Measurements from ENCODE around the gene ZNF860.
A peak's percentile ranks its signal among the peaks of the same experiment; 100 is the strongest.

ZNF860 gene

GRCh38 chr3:31946484-31947081, 35.0 kb upstream of the ZNF860 start:
- Histone ChIP-seq H3K36me3 (ENCODE audit: control insufficient read depth in 5 of 5, insufficient read depth in 5 of 5, low read length in 5 of 5) (no peaks in the 10 kb centered on the region), H3K4me1 (ENCODE audit: control insufficient read depth in 5 of 5, insufficient read depth in 5 of 5, low read length in 5 of 5) (peaks cover 0 to 31% (median 12%) of the 10 kb centered on the region in 5 donors), H3K9me3 (ENCODE audit: control insufficient read depth in 5 of 5, low read length in 5 of 5) (peaks cover 0 to 5% (median 3%) of the 10 kb centered on the region in 5 donors), H3K4me3 (ENCODE audit: low read depth in 1 of 5, low read length in 5 of 5) (no peak overlapping the region), H3K27ac (ENCODE audit: low read depth, low read length) (no peak overlapping the region), H3K9ac (ENCODE audit: low read length in 5 of 5) (no peak overlapping the region), H3K27me3 (ENCODE audit: control insufficient read depth in 5 of 5, insufficient read depth in 4 of 5, low read length in 5 of 5) (peaks cover 0 to 2% (median 0%) of the 10 kb centered on the region in 5 donors)

- no peak overlapping the region for H3K4me3 ChIP-seq (ENCODE audit: low read depth in 1 of 5, low read length in 5 of 5)
- no peak overlapping the region for H3K27ac ChIP-seq (ENCODE audit: low read depth, low read length)
- H3K9me3 ChIP-seq (ENCODE audit: control insufficient read depth in 5 of 5, low read length in 5 of 5) = peaks cover 0 to 5% (median 3%) of the 10 kb centered on the region in 5 donors
- H3K27me3 ChIP-seq (ENCODE audit: control insufficient read depth in 5 of 5, insufficient read depth in 4 of 5, low read length in 5 of 5) = peaks cover 0 to 2% (median 0%) of the 10 kb centered on the region in 5 donors
- peaks cover 0 to 30% (median 12%) of the 10 kb centered on the region in 5 donors for H3K4me1 ChIP-seq (ENCODE audit: control insufficient read depth in 5 of 5, insufficient read depth in 5 of 5, low read length in 5 of 5)
- H3K36me3 ChIP-seq (ENCODE audit: control insufficient read depth in 5 of 5, insufficient read depth in 5 of 5, low read length in 5 of 5) = no peaks in the 10 kb centered on the region
- no peak overlapping the region for H3K9ac ChIP-seq (ENCODE audit: low read length in 5 of 5)
These were observed 34.4 kb upstream of the ZNF860 start for GRCh38 chr3:31947162-31947561.

- H3K4me1 ChIP-seq (ENCODE audit: control insufficient read depth in 5 of 5, insufficient read depth in 5 of 5, low read length in 5 of 5) = peaks cover 0 to 30% (median 12%) of the 10 kb centered on the region in 5 donors
- no peaks in the 10 kb centered on the region for H3K36me3 ChIP-seq (ENCODE audit: control insufficient read depth in 5 of 5, insufficient read depth in 5 of 5, low read length in 5 of 5)
- H3K9me3 ChIP-seq (ENCODE audit: control insufficient read depth in 5 of 5, low read length in 5 of 5) = peaks cover 0 to 5% (median 3%) of the 10 kb centered on the region in 5 donors
- peaks cover 0 to 2% (median 0%) of the 10 kb centered on the region in 5 donors for H3K27me3 ChIP-seq (ENCODE audit: control insufficient read depth in 5 of 5, insufficient read depth in 4 of 5, low read length in 5 of 5)
- H3K4me3 ChIP-seq (ENCODE audit: low read depth in 1 of 5, low read length in 5 of 5) = no peak overlapping the region
- H3K9ac ChIP-seq (ENCODE audit: low read length in 5 of 5) = no peak overlapping the region
- H3K27ac ChIP-seq (ENCODE audit: low read depth, low read length) = no peak overlapping the region
These were observed 33.9 kb upstream of the ZNF860 start for GRCh38 chr3:31947671-31948091.

DNA sequence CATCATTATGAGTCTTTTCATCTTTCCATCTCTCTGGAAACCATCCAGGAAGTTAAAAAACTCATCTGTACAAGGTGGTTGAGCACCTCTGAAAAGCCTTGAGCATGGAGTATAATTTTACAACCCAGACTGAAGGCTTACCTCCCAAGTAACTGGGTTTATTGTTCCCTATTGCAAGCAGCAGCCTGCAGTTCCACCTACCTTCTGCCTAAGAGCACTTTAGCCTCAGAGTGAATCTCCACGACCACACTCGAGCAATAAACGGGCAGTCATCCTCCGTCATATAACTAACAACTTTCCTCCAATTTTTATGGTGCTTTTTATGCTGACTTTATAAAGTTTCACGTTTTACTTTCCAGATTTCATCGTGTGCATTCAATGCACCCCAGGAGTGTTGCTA, 33.3 kb upstream of the ZNF860 start:
- Histone ChIP-seq H3K9me3 (ENCODE audit: control insufficient read depth in 5 of 5, low read length in 5 of 5) (peaks cover 0 to 5% (median 3%) of the 10 kb centered on the region in 5 donors), H3K27me3 (ENCODE audit: control insufficient read depth in 5 of 5, insufficient read depth in 4 of 5, low read length in 5 of 5) (peaks cover 0 to 2% (median 0%) of the 10 kb centered on the region in 5 donors), H3K9ac (ENCODE audit: low read length in 5 of 5) (no peak overlapping the region), H3K36me3 (ENCODE audit: control insufficient read depth in 5 of 5, insufficient read depth in 5 of 5, low read length in 5 of 5) (no peaks in the 10 kb centered on the region), H3K4me1 (ENCODE audit: control insufficient read depth in 5 of 5, insufficient read depth in 5 of 5, low read length in 5 of 5) (peaks cover 0 to 30% (median 12%) of the 10 kb centered on the region in 5 donors), H3K4me3 (ENCODE audit: low read depth in 1 of 5, low read length in 5 of 5) (no peak overlapping the region), H3K27ac (ENCODE audit: low read depth, low read length) (no peak overlapping the region)

DNA sequence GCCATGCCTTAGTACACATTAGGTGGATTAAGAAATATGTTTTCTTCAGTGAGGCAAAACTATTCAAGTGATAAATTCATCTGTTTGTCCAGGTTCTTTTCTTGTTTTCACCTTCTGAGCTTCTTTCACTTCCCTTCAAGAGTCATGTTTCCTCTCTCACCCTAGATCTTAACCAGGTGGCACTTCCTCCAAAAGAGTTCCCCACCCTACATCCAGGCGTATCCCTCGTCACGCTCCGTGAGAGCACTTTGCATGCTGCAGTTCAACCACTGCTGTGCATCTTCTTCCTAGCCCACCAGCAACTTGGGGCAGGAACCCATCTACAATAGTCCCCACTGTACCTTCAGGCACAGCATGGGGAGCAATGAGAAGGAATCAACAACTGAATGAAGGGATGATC, 29.3 kb upstream of the ZNF860 start:
- Histone ChIP-seq H3K4me1 (ENCODE audit: control insufficient read depth in 5 of 5, insufficient read depth in 5 of 5, low read length in 5 of 5) (peaks cover 0 to 14% (median 4%) of the 10 kb centered on the region in 5 donors), H3K9ac (ENCODE audit: low read length in 5 of 5) (no peak overlapping the region), H3K9me3 (ENCODE audit: control insufficient read depth in 5 of 5, low read length in 5 of 5) (peaks cover 5 to 19% (median 16%) of the 10 kb centered on the region in 5 donors), H3K4me3 (ENCODE audit: low read depth in 1 of 5, low read length in 5 of 5) (no peak overlapping the region), H3K36me3 (ENCODE audit: control insufficient read depth in 5 of 5, insufficient read depth in 5 of 5, low read length in 5 of 5) (peaks cover 0 to 2% (median 0%) of the 10 kb centered on the region in 5 donors), H3K27ac (ENCODE audit: low read depth, low read length) (no peak overlapping the region), H3K27me3 (ENCODE audit: control insufficient read depth in 5 of 5, insufficient read depth in 4 of 5, low read length in 5 of 5) (no peaks in the 10 kb centered on the region)

- peaks cover 0 to 14% (median 8%) of the 10 kb centered on the region in 5 donors for H3K4me1 ChIP-seq (ENCODE audit: control insufficient read depth in 5 of 5, insufficient read depth in 5 of 5, low read length in 5 of 5)
These were observed 28.5 kb upstream of the ZNF860 start for GRCh38 chr3:31953091-31953490.

DNA sequence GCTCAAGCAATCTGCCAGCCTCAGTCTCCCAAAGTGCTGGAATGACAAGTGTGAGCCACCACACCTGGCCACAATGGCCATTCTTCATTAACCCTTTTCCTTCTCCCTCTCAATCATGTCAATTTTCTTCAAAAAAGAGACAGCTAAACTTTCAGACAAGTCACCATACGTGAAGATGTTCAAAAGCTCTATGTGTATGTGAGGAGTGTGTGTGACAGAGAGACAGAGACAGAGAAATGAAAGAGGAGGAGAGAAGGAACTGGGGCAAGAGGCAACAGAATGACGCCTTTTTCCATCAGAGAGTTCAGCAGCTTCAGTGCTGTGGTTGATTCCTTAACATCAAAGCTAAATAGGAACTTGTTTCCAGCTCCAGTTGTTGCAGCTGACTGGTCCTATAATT, 27.9 kb upstream of the ZNF860 start:
- H3K27me3 ChIP-seq (ENCODE audit: control insufficient read depth in 5 of 5, insufficient read depth in 4 of 5, low read length in 5 of 5) = no peaks in the 10 kb centered on the region
- H3K4me1 ChIP-seq (ENCODE audit: control insufficient read depth in 5 of 5, insufficient read depth in 5 of 5, low read length in 5 of 5) = peaks cover 0 to 17% (median 8%) of the 10 kb centered on the region in 5 donors
- H3K27ac ChIP-seq (ENCODE audit: low read depth, low read length) = no peak overlapping the region
- H3K9ac ChIP-seq (ENCODE audit: low read length in 5 of 5) = no peak overlapping the region
- no peak overlapping the region for H3K4me3 ChIP-seq (ENCODE audit: low read depth in 1 of 5, low read length in 5 of 5)
- peaks cover 5 to 19% (median 16%) of the 10 kb centered on the region in 5 donors for H3K9me3 ChIP-seq (ENCODE audit: control insufficient read depth in 5 of 5, low read length in 5 of 5)
- H3K36me3 ChIP-seq (ENCODE audit: control insufficient read depth in 5 of 5, insufficient read depth in 5 of 5, low read length in 5 of 5) = peaks cover 0 to 2% (median 0%) of the 10 kb centered on the region in 5 donors

More at GRCh38 chr3:31953091-31953490, 28.5 kb upstream of the ZNF860 start:
- no peak overlapping the region for H3K27ac ChIP-seq (ENCODE audit: low read depth, low read length)
- peaks cover 5 to 19% (median 16%) of the 10 kb centered on the region in 5 donors for H3K9me3 ChIP-seq (ENCODE audit: control insufficient read depth in 5 of 5, low read length in 5 of 5)
- no peak overlapping the region for H3K4me3 ChIP-seq (ENCODE audit: low read depth in 1 of 5, low read length in 5 of 5)
- H3K27me3 ChIP-seq (ENCODE audit: control insufficient read depth in 5 of 5, insufficient read depth in 4 of 5, low read length in 5 of 5) = no peaks in the 10 kb centered on the region
- H3K9ac ChIP-seq (ENCODE audit: low read length in 5 of 5) = no peak overlapping the region
- H3K36me3 ChIP-seq (ENCODE audit: control insufficient read depth in 5 of 5, insufficient read depth in 5 of 5, low read length in 5 of 5) = peaks cover 0 to 2% (median 0%) of the 10 kb centered on the region in 5 donors

GRCh38 chr3:31955581-31955980, 26.0 kb upstream of the ZNF860 start:
- Histone ChIP-seq H3K9ac (ENCODE audit: low read length in 5 of 5) (no peak overlapping the region), H3K4me3 (ENCODE audit: low read depth in 1 of 5, low read length in 5 of 5) (peak overlapping the region in 2 of 5 donors; percentile 25 to 39), H3K4me1 (ENCODE audit: control insufficient read depth in 5 of 5, insufficient read depth in 5 of 5, low read length in 5 of 5) (peaks cover 0 to 35% (median 18%) of the 10 kb centered on the region in 5 donors), H3K27me3 (ENCODE audit: control insufficient read depth in 5 of 5, insufficient read depth in 4 of 5, low read length in 5 of 5) (no peaks in the 10 kb centered on the region), H3K27ac (ENCODE audit: low read depth, low read length) (no peak overlapping the region), H3K36me3 (ENCODE audit: control insufficient read depth in 5 of 5, insufficient read depth in 5 of 5, low read length in 5 of 5) (peaks cover 0 to 2% (median 0%) of the 10 kb centered on the region in 5 donors), H3K9me3 (ENCODE audit: control insufficient read depth in 5 of 5, low read length in 5 of 5) (peaks cover 5 to 15% (median 14%) of the 10 kb centered on the region in 5 donors)

GRCh38 chr3:31957106-31957505, 24.4 kb upstream of the ZNF860 start:
- H3K4me3 ChIP-seq (ENCODE audit: low read depth in 1 of 5, low read length in 5 of 5) = no peak overlapping the region
- no peaks in the 10 kb centered on the region for H3K27me3 ChIP-seq (ENCODE audit: control insufficient read depth in 5 of 5, insufficient read depth in 4 of 5, low read length in 5 of 5)
- peaks cover 0 to 41% (median 18%) of the 10 kb centered on the region in 5 donors for H3K4me1 ChIP-seq (ENCODE audit: control insufficient read depth in 5 of 5, insufficient read depth in 5 of 5, low read length in 5 of 5)
- H3K9me3 ChIP-seq (ENCODE audit: control insufficient read depth in 5 of 5, low read length in 5 of 5) = peaks cover 5 to 14% (median 14%) of the 10 kb centered on the region in 5 donors
- H3K36me3 ChIP-seq (ENCODE audit: control insufficient read depth in 5 of 5, insufficient read depth in 5 of 5, low read length in 5 of 5) = peaks cover 0 to 2% (median 0%) of the 10 kb centered on the region in 5 donors
- H3K9ac ChIP-seq (ENCODE audit: low read length in 5 of 5) = no peak overlapping the region
- H3K27ac ChIP-seq (ENCODE audit: low read depth, low read length) = no peak overlapping the region

DNA sequence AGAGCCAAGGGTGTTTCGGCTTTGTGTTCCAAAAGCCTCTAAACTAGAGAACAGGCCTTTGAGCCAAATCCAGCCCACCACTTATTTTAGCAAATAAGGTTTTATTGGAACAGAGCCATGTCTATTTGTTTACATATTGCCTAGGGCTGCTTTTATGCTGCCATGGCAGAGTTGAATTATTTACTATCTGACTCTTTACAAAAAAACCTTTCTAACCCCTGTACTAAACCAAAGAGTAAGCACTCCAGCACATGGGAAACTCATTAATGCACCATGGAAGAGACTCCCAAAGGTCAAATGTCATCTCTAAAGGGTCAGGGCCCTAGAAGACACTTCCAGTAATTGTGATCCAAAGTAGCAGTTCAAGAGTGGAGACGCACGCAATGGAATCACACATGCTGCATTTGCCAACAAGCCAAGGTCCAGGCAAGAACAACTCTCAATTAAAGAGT, 22.8 kb upstream of the ZNF860 start:
- no peaks in the 10 kb centered on the region for H3K27me3 ChIP-seq (ENCODE audit: control insufficient read depth in 5 of 5, insufficient read depth in 4 of 5, low read length in 5 of 5)
- H3K9me3 ChIP-seq (ENCODE audit: control insufficient read depth in 5 of 5, low read length in 5 of 5) = peaks cover 5 to 14% (median 14%) of the 10 kb centered on the region in 5 donors
- H3K4me3 ChIP-seq (ENCODE audit: low read depth in 1 of 5, low read length in 5 of 5) = no peak overlapping the region
- peaks cover 0 to 2% (median 0%) of the 10 kb centered on the region in 5 donors for H3K36me3 ChIP-seq (ENCODE audit: control insufficient read depth in 5 of 5, insufficient read depth in 5 of 5, low read length in 5 of 5)
- H3K27ac ChIP-seq (ENCODE audit: low read depth, low read length) = peak overlapping the region; percentile 45
- H3K9ac ChIP-seq (ENCODE audit: low read length in 5 of 5) = no peak overlapping the region
- peaks cover 0 to 41% (median 18%) of the 10 kb centered on the region in 5 donors for H3K4me1 ChIP-seq (ENCODE audit: control insufficient read depth in 5 of 5, insufficient read depth in 5 of 5, low read length in 5 of 5)

Measured in subcutaneous abdominal adipose tissue (tissue), 5 donors.